Upper lobe of left lung (tissue), 6 donors: Measurements from ENCODE around the gene LMCD1. TPM values are rescaled to one million over a fixed set of nuclear protein-coding genes. Genes with fewer than 3 reads are reported as not detected.

Source experiments
- ATAC-seq, 2 donors: fragments of 200-7000 bp; cut with Tn5 transposase; one replicate each; pipeline ENCODE4 v1.9.1; 2022; ENCODE audit warnings: mild to moderate bottlenecking in 2 of 2, moderate library complexity in 2 of 2; ENCODE audit not compliant: low FRiP score in 2 of 2
- DNase-seq, 2 donors: peaks; one replicate each; pipeline ENCODE4 v3.0.0-alpha.2; 2019 to 2020
- H3K27ac ChIP-seq, 4 donors: fragments of 200-600 bp; sonication (generic); one replicate each; pipeline ENCODE4 v1.5.1; 2016 to 2019
- H3K27me3 ChIP-seq, 4 donors: fragments of 200-600 bp; sonication (generic); one replicate each; pipeline ENCODE4 v1.5.1; 2017 to 2019
- H3K36me3 ChIP-seq, 4 donors: fragments of 200-600 bp; sonication (generic); one replicate each; pipeline ENCODE4 v1.5.1; 2016 to 2019
- H3K4me1 ChIP-seq, 4 donors: fragments of 200-600 bp; sonication (generic); one replicate each; pipeline ENCODE4 v1.5.1; 2018 to 2019
- H3K4me3 ChIP-seq, 4 donors: fragments of 200-600 bp; sonication (generic); one replicate each; pipeline ENCODE4 v1.5.1; 2017 to 2019; ENCODE audit warnings: mild to moderate bottlenecking in 2 of 4, moderate library complexity in 1 of 4
- H3K9me3 ChIP-seq, 4 donors: fragments of 200-600 bp; sonication (generic); one replicate each; pipeline ENCODE4 v1.5.1; 2018 to 2019
- CTCF ChIP-seq, 6 experiments: fragments of 450-650 bp in 4 of 6; fragments of 200-600 bp in 2 of 6; sonication (generic) in 2 of 6; IDR thresholded peaks; one replicate each; pipeline ENCODE4 v1.5.1; 2016 to 2019; ENCODE audit warnings: antibody characterized with exemption in 6 of 6
- EP300 ChIP-seq, 4 donors: sonication (generic); formaldehyde crosslinking; IDR thresholded peaks; one replicate each; pipeline ENCODE4 v1.5.1; 2017; ENCODE audit warnings: antibody characterized with exemption in 4 of 4, control low read depth in 2 of 4
- POLR2A ChIP-seq, 4 donors: fragments of 450-650 bp; IDR thresholded peaks; one replicate each; pipeline ENCODE4 v1.5.1; 2016 to 2017; ENCODE audit warnings: antibody characterized with exemption in 4 of 4, mild to moderate bottlenecking in 2 of 4
- POLR2AphosphoS5 ChIP-seq, 2 donors: sonication (generic); formaldehyde crosslinking; IDR thresholded peaks; one replicate each; pipeline ENCODE4 v1.5.1; 2017; ENCODE audit warnings: antibody characterized with exemption in 2 of 2
- WGBS, 2 donors: methylation state at CpG; one replicate each; pipeline ENCODE4 v1.1.5; 2017 to 2018; 5-methylcytosine and 5-hydroxymethylcytosine counted together
- total RNA-seq, 6 donors: library from RNA; depleted of rRNA in 4 of 6; stranded (reverse); fragments of >200 nt in 4 of 6; gene quantifications; one replicate each; pipeline versions ENCODE4 v1.1.0 to v1.2.1, GENCODE V29; 2016 to 2021
- donor health status: DM: no; HTN: no; CAD: no; lungs with moderate emphysema.
- donor health status: DM: no; HTN: yes; CAD: no; lungs with severe emphysema.

Gene LMCD1
- total RNA-seq, 6 donors from 2014 or later, result 47.4 to 269 (median 118) TPM

- H3K4me3 ChIP-seq, result peak overlapping the region; percentile 30 to 59 (median 43)
- H3K27me3 ChIP-seq, result no peaks in the 10 kb centered on the region
- 4 to 13% methylated on average over 8 of the region's 8 CpGs for WGBS, 2 donors
- DNase-seq (peak in 1 of 2 donors; percentile 8), ATAC-seq (peak; percentile 1 to 19)
- peak overlapping the region; percentile 84 to 90 (median 86) for H3K27ac ChIP-seq
- H3K9me3 ChIP-seq, result no peaks in the 10 kb centered on the region
- TF ChIP-seq POLR2AphosphoS5 (IDR thresholded peaks at IDR 0.05), result no peak
- TF ChIP-seq EP300 (IDR thresholded peaks at IDR 0.05), result no peak
- TF ChIP-seq CTCF (IDR thresholded peaks at IDR 0.05), result no peak
- no peak for TF ChIP-seq POLR2A (IDR thresholded peaks at IDR 0.05)
- no peaks in the 10 kb centered on the region for H3K36me3 ChIP-seq
- peaks cover 20 to 35% (median 23%) of the 10 kb centered on the region in 4 donors for H3K4me1 ChIP-seq
Observed at GRCh38 chr3:8500989-8501370, 643 bp upstream of the LMCD1 start.

GRCh38 chr3:8503461-8503860 lies 1.8 kb downstream of the LMCD1 start:
- H3K36me3 ChIP-seq, result peaks cover 0 to under 1% (median 0%) of the 10 kb centered on the region in 4 donors
- WGBS, 2 donors, result 53 to 59% methylated on average over 1 of the region's 1 CpG
- H3K27ac ChIP-seq, result peak overlapping the region; percentile 41 to 89 (median 77)
- no peaks in the 10 kb centered on the region for H3K27me3 ChIP-seq
- ATAC-seq, result no peak
- peak overlapping the region; percentile 36 to 52 (median 41) for H3K4me3 ChIP-seq
- no peak for DNase-seq
- peaks cover 34 to 51% (median 44%) of the 10 kb centered on the region in 4 donors for H3K4me1 ChIP-seq
- TF ChIP-seq CTCF (IDR thresholded peaks at IDR 0.05) (no peak), POLR2A (IDR thresholded peaks at IDR 0.05) (no peak), EP300 (IDR thresholded peaks at IDR 0.05) (no peak)
- no peaks in the 10 kb centered on the region for H3K9me3 ChIP-seq

- Histone ChIP-seq H3K9me3 (no peaks in the 10 kb centered on the region), H3K36me3 (peaks cover 0 to 6% (median 0%) of the 10 kb centered on the region in 4 donors), H3K27ac (peak overlapping the region; percentile 41 to 89 (median 77)), H3K4me1 (peaks cover 34 to 55% (median 49%) of the 10 kb centered on the region in 4 donors), H3K27me3 (no peaks in the 10 kb centered on the region), H3K4me3 (peak overlapping the region; percentile 36 to 52 (median 41))
- 38 to 59% methylated on average over 8 of the region's 8 CpGs for WGBS, 2 donors
- ATAC-seq, result no peak
- no peak for TF ChIP-seq POLR2AphosphoS5 (IDR thresholded peaks at IDR 0.05)
- no peak for TF ChIP-seq CTCF (IDR thresholded peaks at IDR 0.05)
- TF ChIP-seq POLR2A (IDR thresholded peaks at IDR 0.05), result no peak
- no peak for TF ChIP-seq EP300 (IDR thresholded peaks at IDR 0.05)
- DNase-seq, result no peak
Observed at GRCh38 chr3:8503871-8504610, 2.4 kb downstream of the LMCD1 start.

GRCh38 chr3:8504611-8504973 lies 3.0 kb downstream of the LMCD1 start:
- 52 to 65% methylated on average over 4 of the region's 4 CpGs for WGBS, 2 donors
- Histone ChIP-seq H3K27ac (peak overlapping the region; percentile 41 to 89 (median 77)), H3K4me3 (peak overlapping the region; percentile 1 to 52 (median 41)), H3K36me3 (peaks cover 0 to 6% (median 0%) of the 10 kb centered on the region in 4 donors), H3K4me1 (peaks cover 34 to 59% (median 51%) of the 10 kb centered on the region in 4 donors), H3K9me3 (no peaks in the 10 kb centered on the region), H3K27me3 (no peaks in the 10 kb centered on the region)
- ATAC-seq (no peak), DNase-seq (no peak)
- TF ChIP-seq EP300 (IDR thresholded peaks at IDR 0.05) (no peak), POLR2A (IDR thresholded peaks at IDR 0.05) (no peak), CTCF (IDR thresholded peaks at IDR 0.05) (no peak), POLR2AphosphoS5 (IDR thresholded peaks at IDR 0.05) (no peak)
